CD4-positive, alpha-beta T cell treated with Interleukin-15 for 4 hours (primary cell): ENCODE results near the gene FGF12.

ENCODE experiments used
- DNase-seq: peaks from one replicate; pipeline ENCODE4 v3.0.0-alpha.2; 2020; ENCODE audit warnings: low spot score

The FGF12 gene

DNA sequence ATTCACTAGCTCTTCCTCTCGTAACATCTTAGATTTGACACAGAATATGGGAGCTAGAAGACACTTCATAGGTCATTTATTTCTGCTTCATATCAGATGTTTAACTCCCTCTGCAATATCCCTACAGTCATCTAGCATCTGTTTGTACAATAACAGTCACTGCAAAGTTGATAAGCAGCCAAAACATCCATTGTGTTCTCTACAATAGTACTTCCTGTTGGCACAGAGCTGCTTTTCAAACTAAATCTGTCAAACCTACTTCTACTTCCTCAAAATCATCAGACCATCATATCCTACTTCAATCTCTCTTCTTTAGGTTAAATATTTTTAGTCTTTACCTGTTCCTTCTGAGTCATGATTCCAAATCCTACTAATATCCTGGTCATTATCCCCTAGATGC is 233.2 kb downstream of the FGF12 start:
- DNase-seq: no peak

DNA sequence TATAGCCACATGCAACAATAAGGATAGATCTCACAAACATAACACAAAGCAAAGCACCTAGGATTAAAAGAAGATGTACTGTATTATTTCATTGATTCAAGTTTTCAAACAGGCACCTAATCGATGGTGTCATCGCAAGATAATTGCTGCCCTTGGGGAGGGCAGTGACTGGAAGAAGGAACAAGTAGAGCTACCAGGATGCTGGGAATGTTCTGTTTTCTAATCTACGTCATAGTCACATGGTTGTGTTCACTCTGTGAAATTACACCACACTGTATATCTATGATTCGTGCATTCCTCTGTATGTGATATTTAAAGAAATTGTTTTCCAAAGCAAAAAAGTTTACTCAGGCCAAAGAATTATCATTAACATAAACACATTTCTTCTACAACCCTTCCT is 236.6 kb downstream of the FGF12 start:
- DNase-seq: no peak

GRCh38 chr3:192489579-192489978 is 237.8 kb downstream of the FGF12 start:
- no peak for DNase-seq

GRCh38 chr3:192487033-192487432 is 240.3 kb downstream of the FGF12 start:
- DNase-seq: no peak

DNA sequence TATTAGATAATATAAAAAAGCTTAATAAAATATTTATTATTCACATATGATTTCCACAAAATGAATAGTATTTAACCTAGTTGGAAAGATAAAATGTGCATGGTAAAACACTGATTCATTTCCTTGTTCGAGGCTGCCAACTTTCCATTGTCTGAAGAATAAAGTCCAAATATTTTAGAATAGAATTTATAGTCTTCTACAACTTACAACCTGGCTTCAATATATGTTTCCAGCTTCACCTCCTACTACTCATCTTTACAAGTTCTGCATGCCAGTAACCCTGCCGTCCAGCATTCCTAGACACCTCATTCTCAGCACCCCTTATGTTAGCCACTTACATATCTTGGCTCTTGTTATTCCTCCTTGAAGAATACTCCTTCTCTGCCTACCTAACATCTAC is 244.5 kb downstream of the FGF12 start:
- no peak for DNase-seq

GRCh38 chr3:192482391-192482790 is 244.9 kb downstream of the FGF12 start:
- no peak for DNase-seq

GRCh38 chr3:192481638-192482037 is 245.7 kb downstream of the FGF12 start:
- no peak for DNase-seq

DNA sequence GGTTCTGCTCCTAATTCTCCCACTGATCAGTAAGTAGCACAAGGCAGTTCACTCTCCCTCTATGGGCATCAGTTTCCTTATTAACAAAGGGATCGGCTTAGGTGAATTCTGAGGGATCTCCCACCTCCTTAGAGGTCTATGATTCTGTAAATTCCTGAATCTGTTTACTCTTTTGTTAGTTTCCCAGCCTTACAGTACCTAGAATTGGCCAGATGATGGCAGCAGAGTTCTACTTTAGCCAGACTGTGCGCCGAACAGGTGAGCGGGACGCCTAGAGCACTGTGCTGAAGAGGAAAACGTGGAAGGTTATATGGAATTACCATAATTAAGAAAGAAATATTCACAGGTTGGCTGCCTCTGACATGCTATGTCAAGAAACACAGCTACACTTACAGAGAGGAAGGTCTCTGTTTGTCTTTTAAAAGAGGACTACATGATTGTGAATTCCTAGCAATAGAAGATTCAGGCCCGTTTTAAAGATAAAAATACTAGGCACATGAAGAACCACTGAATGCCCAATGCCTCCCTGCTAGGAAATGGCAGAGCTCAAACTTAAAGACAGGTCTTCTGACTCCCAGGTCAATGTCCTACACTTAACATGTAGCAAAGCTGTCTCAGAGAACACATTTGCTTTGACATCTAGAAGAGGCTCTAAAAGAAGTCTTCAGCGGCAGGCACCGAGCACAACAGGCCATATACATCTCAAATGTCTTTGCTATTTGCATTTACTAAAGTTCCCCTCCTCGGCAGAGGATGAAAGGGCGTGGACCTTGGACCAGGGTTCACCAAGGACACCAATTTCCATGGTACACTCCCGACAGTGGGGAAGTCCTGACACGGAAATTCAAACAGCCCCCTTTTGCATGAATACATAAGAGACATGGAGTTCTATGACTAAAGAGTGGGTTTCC is 259.9 kb downstream of the FGF12 start:
- DNase-seq: peak; percentile 51

DNA sequence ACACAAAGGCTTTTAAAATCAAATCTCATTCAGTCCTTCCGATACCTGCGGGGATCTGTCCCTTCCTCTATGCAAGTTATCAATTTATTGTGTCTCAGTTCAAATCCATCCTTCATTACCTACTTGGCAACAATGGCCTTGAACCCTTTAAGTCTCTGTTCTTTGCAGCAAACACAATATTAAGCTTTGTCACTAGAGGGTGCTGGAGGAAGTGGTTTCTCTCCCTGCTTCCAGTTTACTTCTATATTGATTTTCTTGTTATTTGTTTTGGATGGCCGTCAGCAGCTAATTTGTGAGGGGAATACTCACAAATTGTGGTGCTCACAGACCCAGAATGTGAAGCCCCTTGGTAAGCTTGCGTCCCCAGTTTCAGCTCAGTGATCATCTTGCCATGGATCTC is 278.3 kb downstream of the FGF12 start:
- DNase-seq: no peak

DNA sequence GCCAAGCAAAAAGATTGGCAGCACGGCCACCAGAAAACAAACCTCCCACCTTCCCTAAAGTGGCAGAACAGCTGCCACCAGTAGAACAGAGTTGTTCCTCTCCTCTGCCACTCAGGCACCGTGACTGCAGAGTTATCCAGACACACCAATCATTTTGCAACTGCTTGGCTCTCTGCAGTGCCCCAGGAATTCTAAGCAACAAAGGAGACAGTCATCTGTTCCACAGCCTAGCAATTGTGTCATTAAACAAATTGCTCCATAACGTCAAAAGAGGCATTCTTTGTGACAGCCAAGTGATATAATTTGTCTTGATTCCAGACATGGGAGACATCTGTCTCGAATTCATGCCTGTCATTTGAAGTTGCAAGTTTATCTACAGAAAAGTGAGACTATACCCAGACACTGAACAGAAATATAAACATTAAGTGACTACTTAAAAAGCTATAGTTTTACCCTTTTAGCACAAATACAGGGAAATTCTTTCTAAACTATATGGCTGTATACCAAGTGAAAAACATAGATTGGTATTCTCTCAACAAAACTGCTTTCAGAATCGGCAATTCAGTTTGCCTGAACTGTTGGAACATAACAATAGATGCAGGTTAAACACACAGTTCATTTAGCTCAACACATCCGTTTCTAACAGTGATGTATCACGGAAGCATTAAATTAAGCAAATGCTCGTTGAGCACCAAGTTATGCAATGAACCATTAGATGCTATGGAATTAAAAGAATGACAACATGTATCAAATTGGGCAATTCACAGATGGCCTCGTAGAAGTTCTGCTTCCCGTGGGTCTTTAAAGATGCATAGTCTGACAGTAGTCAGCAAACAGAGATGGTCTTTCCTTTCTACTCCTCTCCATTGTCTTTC is 281.3 kb downstream of the FGF12 start:
- DNase-seq: no peak

DNA sequence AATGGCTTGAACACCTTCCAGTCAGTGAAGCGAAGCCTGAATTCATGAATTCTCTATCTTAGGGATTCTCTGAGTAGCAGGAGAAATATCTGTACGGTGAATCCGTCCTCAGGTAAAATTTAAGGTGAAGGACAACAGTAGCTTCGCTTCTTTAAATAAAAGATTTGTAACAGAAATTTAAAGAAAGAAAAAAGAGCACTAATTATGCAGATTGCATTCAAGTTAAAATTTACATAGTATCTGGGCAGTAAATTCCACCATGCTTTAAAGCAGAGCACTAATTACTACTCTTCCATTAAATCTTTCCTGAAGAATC is 282.6 kb downstream of the FGF12 start:
- DNase-seq: no peak

DNA sequence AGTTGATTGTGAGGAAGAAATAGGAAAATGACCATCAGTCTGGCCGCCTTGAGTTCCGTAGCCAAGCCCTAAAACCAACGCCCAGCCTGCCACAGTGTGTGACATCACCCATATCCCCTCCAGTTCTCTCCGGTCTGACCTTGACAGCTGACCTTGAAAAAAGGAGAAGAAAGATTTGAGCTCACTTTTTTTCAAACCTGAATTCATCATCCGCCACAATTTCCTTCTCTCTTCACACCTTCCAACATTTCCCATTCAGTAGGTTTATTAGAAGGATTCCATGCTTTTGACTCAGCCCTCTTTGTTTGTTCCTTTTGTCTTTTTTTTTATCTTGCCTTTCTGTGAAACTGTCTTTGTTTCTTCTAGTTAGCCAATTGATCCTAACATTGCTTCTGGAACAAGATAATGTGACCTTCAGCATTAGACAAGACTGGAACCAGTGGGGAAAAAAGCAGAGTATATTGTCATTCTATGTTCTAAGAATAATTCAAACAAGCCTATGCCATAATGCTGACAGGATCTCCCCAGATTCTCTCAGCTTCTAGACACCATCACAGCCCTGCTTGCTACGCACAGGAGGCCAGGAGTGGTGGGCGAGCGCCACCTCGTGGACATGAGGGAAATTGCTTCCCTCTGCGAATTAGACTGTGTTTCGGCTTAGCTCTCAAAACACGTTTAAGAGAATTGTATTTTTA is 283.1 kb downstream of the FGF12 start:
- peak; percentile 38 for DNase-seq

DNA sequence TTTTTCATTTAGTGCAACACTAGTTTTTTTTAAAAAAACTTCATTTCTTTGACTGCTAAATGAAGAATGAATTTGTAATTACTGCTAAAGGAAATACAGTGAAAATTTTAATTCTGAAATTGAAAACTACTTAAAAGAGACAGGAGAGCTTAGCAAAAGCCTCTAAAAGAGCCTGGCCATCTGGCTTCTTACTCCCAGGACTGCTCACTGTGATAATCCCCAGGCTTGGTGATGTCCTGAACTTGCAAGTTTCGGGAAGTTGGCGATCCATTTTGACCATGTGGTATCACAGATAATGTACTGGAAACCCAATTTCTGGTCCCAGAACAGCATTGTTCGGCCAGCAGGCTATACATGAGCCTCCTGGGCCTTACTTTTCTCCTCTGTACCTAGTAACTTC is 292.1 kb downstream of the FGF12 start:
- DNase-seq: no peak

DNA sequence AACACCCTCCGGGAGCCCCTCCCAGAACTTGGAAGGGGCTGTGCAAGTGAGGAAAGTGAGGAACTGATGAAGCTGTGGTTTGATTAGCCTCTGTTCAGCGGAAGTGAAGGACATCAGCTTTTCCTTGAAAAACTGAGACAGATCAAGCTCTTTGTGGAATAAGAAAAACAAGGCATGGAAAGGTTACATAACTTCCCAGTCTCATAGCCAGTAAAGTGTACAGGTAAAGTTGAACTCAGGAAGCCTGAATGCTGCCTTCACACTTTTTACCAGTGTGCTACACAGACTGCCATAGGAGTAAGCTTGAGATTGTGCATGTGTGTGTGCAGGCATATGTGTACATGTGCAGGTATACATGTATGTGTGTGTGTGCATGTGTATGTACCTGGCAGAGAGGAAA is 293.2 kb downstream of the FGF12 start:
- DNase-seq: no peak

- DNase-seq: no peak
Measured at GRCh38 chr3:192433704-192434103, 293.6 kb downstream of the FGF12 start.

DNA sequence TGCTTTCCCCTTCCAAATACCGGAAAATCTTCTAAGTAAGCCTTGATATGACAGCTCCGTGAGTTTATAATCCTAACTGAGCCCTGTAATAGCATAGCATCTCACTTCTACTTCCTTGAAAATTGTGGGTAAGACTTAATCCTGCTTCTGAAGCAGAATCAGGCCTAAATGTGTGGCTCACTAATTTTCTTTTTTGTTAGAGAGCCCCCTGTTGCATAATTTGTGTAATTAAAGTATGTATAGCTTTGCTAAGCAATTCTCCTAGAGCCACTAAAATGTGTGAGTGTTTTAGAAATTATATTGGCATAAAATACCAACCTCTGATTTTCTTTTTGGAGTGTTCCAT is 304.4 kb downstream of the FGF12 start:
- no peak for DNase-seq

GRCh38 chr3:192422321-192422996 is 304.9 kb downstream of the FGF12 start:
- no peak for DNase-seq

- DNase-seq: no peak
Measured at GRCh38 chr3:192419312-192419711, 308.0 kb downstream of the FGF12 start.

DNA sequence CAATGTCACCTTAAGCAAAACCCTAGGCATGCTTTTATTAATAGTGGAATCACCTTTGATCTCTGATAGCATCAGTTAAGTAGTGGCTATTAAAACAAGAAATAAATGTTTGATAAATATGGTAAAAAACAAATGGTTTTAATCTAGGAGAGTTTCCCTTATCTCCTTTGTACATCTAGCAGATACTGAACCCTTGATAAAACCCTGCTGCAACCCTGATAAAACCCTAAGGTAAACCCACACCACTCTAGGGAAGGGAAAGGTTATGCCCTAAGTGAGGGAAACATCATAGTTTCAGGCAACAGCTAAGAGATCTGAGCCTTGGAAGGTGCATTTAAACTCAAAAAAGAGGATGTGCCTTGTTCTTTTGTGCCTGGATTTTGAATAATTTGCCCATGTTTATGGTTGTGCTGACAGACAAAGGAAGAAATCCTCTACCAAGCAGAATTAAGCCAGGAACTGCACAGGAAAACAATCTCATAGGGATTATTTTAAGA is 309.7 kb downstream of the FGF12 start:
- DNase-seq: no peak

DNA sequence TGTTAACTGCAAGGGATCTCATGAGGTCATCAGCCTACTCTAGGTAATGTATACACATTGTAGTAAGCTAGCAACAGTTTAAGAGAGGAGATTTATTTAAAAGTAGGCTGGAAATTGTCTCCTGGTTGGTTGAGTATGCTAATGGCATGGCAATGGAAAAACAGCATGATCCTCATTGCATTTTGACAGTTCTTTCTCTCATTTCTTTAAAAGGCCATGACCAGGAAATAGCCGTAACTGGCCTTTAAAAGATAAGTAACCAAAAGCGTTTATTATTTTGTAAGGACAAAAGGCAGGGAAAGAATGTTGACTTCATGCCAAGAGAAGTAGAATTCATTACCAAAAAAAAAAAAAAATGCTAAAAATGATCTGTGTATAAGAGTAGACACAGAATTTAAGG is 310.3 kb downstream of the FGF12 start:
- DNase-seq: no peak

DNA sequence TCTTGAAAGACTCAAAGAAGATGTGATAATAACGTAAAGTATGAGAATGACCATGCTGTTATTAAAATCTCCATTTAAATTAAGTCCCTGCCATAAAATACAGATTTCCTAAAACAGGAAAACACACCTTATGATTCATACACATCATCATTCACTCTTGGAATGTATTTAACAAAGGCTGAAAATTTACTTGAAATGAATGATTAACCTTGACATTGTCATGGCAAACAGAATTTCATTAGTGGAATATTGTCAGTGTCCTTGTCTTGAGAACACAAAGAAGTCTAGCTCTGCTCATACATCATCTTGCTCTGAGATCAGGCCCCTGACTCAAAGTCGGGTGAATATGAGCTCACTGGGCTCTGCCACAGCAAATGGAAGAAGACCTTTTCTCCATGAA is 313.9 kb downstream of the FGF12 start:
- DNase-seq: no peak

DNA sequence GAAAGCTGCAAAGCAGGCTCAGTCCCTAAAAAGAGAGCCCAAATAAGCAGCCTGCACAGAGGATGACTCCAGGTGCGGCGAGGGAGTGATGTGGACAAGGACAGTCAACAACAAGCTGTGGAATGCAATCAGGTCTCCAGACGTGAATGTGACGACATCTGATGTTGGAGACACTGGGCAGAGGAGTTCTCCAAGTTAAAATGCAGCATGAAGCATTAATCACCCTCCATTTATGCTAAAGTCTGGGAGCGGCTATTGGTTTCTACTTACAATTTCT is 316.7 kb downstream of the FGF12 start:
- DNase-seq: no peak
